GM19023 (cell line): ENCODE measurements around the gene DNPH1.

Experiments
- ATAC-seq: cut with Tn5 transposase; IDR thresholded peaks from one replicate; pipeline ENCODE4 v1.9.1; 2021; ENCODE audit warnings: mild to moderate bottlenecking, moderate library complexity; ENCODE audit not compliant: unreplicated experiment

Gene DNPH1, protein sequence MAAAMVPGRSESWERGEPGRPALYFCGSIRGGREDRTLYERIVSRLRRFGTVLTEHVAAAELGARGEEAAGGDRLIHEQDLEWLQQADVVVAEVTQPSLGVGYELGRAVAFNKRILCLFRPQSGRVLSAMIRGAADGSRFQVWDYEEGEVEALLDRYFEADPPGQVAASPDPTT

DNA sequence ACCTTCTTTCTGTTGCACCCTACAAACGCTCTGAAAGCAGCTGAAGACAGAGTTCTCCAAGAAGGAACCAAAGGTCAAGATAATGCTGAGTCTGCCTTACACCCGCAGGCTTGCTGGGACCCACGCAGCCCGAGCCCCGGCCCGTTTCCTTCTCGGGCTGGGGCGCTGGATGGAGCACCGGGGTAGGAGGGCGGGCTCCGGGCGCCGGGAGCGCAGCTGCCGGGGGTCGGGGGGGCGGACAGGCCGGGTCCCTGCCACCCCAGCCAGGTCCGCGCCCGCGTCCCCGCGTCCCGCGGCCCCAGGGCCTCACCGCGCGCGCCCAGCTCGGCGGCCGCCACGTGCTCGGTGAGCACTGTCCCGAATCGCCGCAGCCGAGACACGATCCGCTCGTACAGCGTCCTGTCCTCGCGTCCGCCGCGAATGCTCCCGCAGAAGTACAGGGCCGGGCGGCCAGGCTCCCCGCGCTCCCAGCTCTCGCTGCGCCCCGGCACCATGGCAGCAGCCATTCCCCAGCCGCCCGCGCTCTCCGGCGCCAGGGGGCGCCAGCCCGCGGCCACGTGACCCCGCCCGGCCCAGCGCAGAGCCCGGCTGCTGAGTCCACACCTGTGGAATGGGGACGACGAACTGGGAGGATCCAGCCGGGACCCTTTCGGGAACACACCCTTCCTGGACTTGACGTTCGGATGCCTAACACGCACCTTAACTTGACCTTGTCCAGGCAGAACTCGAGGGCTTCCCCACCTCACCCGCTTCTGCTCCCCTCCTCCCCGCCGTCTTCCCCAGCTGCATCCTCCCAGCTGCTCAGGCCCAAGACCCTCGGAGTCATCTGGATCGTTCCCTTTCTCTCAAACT is at the start of gene DNPH1:
TSS of gene DNPH1 (minus strand) at position 531 of the 852 bp plus-strand sequence. CDS start at position 506, 25 bp downstream.
- peak; percentile 79 for ATAC-seq

GRCh38 chr6:43278524-43279078 is 49.3 kb upstream of the DNPH1 start:
- no peak for ATAC-seq

DNA sequence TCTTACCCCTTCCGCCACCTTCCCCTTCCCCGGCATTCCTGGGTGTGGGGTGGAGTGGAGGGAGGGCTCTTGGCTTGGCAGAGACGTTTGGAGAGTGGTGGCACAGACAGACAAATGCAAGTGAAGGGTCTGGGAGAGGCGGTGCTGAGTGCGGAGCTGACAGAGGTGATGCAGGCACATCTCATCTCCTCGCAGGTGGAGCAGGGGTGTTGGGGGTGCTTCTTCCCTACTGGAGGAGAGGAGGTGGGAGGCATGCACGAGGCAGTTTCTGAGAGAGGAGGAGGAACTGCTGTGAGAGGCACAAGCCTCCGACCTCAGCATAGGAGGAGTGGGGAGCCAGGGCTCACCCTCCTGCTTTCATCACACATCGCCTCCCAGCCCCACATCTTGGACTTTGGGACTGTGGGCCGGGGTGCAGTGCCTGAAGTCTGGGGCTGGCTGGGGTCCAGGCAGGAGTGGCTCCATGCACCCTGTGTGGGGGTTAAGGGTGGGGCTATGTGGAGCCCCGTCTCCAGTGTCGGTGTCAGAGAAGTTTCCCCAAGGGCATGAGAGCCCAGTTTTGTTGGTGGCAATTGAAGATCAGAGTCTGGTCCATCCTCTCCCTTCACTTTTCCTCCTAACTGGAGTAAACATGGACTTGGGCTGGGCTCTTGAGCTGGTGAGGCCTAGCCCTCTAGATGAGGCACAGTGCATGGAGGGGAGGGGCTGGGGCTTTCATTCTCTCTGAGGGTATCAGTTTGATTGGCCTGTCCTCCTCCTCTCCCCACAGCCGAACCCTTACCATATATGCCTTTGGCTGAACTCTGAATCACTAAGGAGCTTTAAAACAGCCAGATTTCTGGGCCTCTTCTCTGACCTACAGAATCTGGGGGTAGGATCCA is 48.6 kb upstream of the DNPH1 start:
- no peak for ATAC-seq

- no peak for ATAC-seq
These were observed 48.0 kb upstream of the DNPH1 start for GRCh38 chr6:43277306-43277642.

GRCh38 chr6:43276577-43277305 is 47.5 kb upstream of the DNPH1 start:
- ATAC-seq = no peak

GRCh38 chr6:43275801-43276576 is 46.7 kb upstream of the DNPH1 start:
- no peak for ATAC-seq

GRCh38 chr6:43274916-43275597 is 45.8 kb upstream of the DNPH1 start:
- ATAC-seq = no peak

GRCh38 chr6:43274127-43274915 is 45.0 kb upstream of the DNPH1 start:
- no peak for ATAC-seq

GRCh38 chr6:43273707-43274106 is 44.4 kb upstream of the DNPH1 start:
- ATAC-seq = no peak

DNA sequence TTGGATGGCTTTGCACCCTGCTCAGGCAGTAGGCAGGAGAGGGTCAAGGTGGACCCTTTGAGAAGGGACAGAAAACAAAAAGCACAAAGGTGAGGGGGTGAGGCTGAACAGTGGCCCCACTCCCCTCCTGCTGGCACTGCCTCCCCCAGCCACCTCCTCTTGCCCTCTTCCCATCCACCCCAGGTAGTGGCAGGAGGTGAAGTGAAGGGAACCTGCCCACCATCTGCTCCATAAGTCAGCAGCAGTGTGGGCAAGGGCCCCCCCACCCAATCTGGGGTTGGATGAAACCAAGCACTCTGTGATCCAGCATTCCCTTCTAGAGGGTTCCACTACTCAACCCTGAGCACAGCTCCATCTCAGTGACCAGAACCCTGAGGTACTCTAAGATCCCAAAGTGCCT is 42.7 kb upstream of the DNPH1 start:
- ATAC-seq = no peak

DNA sequence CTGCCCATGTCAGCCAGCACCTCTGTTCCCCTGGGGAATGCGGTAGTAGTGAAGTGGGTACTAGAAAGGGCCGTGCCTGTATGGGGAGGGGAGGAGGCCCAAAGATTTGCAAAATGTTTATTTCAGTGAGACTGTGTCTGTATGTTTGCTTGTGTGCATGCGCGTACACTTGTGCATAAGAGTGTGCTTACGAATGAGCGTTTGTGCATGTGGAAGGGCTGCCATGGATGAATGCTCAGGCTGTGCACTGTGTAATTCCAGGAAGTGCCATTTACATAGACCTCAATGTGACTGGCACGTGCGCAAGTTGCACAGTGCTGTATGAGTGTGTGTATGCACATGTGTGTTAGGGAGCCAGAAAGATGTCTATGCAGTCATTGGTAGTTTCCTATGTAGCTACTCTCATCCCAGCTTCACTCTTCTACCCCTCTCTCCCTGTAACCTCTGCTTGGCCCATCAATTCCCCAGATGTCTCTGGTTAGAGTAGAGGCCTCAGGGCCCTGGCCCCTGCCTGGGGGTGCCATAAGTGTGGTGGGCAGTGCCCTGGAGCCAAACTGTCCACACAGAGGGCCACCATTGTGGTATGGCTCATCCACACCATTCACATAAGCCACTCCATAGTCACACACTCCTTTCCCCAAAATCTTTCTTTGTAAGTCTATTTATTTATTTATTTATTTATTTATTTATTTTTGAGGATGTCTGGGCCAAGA is 42.0 kb upstream of the DNPH1 start:
- ATAC-seq = no peak

DNA sequence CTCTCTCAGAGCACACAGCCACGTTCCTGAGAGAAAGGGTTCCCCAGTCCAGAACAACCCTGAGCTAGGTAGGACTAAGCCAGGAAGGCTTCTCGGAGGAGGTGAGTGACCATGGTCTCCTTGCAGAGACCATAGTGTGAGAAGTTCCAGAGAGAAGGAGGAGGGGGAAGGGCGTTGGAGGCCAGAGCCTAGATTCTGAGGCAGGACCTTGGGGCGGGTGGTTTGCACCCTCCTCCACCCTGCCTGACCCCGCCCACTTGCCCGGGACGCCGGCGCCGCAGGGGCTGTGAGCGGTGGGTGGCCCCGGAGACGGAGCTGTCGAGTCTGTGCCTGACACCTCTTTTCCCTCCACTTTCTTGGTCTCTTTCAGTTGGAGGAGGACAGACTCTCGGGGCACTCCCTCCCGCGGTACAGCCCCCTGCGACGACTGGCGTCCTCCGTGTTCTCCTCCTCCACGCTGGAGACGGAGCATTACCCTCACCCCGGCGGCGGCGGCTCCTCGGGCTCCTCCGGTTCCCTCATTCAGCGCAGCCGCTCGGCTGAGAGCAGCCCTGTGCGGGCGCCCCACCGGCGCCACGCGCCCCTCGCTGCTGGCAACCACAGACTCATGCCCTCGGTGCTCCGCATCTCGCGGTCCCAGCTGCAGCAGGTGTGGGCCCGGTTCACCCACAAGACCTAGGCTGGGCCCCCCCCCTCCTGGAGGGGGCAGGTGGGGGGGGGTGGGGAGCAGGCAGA is 40.2 kb upstream of the DNPH1 start:
- no peak for ATAC-seq

DNA sequence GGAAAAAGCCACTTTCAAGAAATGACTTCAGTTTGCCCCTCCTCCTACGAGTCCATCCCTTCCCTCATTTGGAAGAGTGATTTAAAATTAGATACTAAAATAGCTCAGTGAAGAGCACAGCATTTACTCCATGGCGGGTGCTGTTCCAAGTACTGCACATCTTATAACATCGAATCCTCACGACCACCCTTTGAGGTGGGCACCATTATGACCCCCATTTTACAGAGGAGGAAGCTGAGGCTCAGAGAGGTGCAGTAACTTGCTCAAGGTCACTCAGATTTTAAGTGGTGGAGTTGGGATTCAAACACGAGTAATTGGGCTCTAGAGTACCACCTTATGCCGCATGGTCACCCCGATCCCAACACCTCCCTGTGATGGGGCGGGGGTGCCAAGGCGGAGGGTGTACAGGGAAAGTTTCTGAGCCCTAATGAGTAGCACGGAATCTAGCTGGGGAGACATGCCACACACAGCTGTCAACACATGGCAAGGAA is 39.5 kb upstream of the DNPH1 start:
- no peak for ATAC-seq

GRCh38 chr6:43268355-43268700 is 39.0 kb upstream of the DNPH1 start:
- ATAC-seq = no peak

GRCh38 chr6:43267619-43268354 is 38.5 kb upstream of the DNPH1 start:
- no peak for ATAC-seq

DNA sequence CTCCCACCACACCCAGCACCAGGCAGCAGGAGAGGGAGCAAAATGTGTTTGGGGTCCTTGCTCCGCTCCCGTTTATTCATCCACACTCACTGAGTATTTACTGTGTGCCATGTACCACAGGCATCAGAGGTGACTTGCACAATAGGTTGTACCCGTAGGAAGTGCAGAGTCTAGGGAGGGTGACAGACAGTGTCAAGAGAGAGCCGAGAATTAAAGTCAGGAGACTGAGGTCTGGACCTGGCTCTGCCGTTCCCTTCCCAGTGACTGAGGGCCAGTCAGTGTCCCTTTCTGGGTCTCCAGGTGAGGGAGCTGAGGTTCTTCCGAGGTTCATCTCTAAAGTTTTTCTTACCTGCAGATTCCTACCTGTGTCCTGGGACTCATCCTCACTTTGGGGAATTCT is 36.3 kb upstream of the DNPH1 start:
- no peak for ATAC-seq
